Ishikawa (cell line): Measurements from ENCODE around the gene SERPINC1.

Experiments
- CEBPB ChIP-seq: IDR thresholded peaks from 2 replicates; pipeline ENCODE4 v1.6.1; 2012
- CREB1 ChIP-seq: IDR thresholded peaks from 2 replicates; pipeline ENCODE4 v1.6.1; 2012; ENCODE audit warnings: low read depth
- EGR1 ChIP-seq: IDR thresholded peaks from 2 replicates; pipeline ENCODE4 v1.6.1; 2012
- EP300 ChIP-seq: IDR thresholded peaks from 2 replicates; pipeline ENCODE4 v1.6.1; 2012; ENCODE audit warnings: borderline replicate concordance
- FOXM1 ChIP-seq: IDR thresholded peaks from 2 replicates; pipeline ENCODE4 v1.6.1; 2012; ENCODE audit warnings: low read depth, borderline replicate concordance
- NFIC ChIP-seq: IDR thresholded peaks from 2 replicates; pipeline ENCODE4 v1.6.1; 2012
- RAD21 ChIP-seq: IDR thresholded peaks from 2 replicates; pipeline ENCODE4 v1.6.1; 2012; ENCODE audit warnings: low read depth
- TCF12 ChIP-seq: IDR thresholded peaks from 2 replicates; pipeline ENCODE4 v1.6.1; 2012; ENCODE audit warnings: low read depth
- TEAD4 ChIP-seq: IDR thresholded peaks from 2 replicates; pipeline ENCODE4 v1.6.1; 2012
- USF1 ChIP-seq: IDR thresholded peaks from 2 replicates; pipeline ENCODE4 v1.6.1; 2012
- YY1 ChIP-seq: IDR thresholded peaks from 2 replicates; pipeline ENCODE4 v1.6.1; 2012; ENCODE audit warnings: low read depth
- TF ChIP-seq, protein P1 (sequence below): IDR thresholded peaks from 2 replicates; pipeline ENCODE4 v1.6.1; 2012; ENCODE audit warnings: low read depth, mild to moderate bottlenecking

DNA sequence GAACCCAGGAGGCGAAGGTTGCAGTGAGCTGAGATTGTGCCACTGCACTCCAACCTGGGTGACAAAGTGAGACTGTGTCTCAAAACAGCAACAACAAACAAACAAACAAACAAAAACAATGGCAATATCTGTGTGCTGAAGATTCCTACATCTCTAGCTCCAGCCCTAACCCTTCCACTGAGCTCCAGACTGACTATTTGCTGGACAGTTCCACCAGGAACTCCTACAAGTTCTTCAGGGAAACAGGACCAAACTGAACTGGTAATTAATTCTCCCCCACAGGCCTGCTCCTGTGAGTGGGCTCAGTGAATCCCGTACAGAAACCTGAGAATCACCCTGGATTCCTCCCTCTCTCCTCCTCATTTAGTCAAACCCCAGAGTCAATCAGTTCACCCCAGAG is 1.5 kb downstream of the SERPINC1 start:
- TF ChIP-seq YY1 (no peak), RAD21 (no peak), NFIC (no peak), TEAD4 (no peak), EGR1 (no peak), EP300 (no peak), CREB1 (no peak), USF1 (no peak), FOXM1 (no peak), TCF12 (no peak), CEBPB (no peak)
- TF ChIP-seq, protein P1, sequence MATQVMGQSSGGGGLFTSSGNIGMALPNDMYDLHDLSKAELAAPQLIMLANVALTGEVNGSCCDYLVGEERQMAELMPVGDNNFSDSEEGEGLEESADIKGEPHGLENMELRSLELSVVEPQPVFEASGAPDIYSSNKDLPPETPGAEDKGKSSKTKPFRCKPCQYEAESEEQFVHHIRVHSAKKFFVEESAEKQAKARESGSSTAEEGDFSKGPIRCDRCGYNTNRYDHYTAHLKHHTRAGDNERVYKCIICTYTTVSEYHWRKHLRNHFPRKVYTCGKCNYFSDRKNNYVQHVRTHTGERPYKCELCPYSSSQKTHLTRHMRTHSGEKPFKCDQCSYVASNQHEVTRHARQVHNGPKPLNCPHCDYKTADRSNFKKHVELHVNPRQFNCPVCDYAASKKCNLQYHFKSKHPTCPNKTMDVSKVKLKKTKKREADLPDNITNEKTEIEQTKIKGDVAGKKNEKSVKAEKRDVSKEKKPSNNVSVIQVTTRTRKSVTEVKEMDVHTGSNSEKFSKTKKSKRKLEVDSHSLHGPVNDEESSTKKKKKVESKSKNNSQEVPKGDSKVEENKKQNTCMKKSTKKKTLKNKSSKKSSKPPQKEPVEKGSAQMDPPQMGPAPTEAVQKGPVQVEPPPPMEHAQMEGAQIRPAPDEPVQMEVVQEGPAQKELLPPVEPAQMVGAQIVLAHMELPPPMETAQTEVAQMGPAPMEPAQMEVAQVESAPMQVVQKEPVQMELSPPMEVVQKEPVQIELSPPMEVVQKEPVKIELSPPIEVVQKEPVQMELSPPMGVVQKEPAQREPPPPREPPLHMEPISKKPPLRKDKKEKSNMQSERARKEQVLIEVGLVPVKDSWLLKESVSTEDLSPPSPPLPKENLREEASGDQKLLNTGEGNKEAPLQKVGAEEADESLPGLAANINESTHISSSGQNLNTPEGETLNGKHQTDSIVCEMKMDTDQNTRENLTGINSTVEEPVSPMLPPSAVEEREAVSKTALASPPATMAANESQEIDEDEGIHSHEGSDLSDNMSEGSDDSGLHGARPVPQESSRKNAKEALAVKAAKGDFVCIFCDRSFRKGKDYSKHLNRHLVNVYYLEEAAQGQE: peak; percentile 70
